SIG-M5 (cell line): Measurements from ENCODE around the gene DYNLT2B.
"Not testable (repeated sequence)": the region's sequence is repeated elsewhere in the genome, so short reads cannot be mapped to it uniquely, and the experiment has no call there.

Experiments
- DNase-seq: peaks from one replicate; lab custom pipeline; 2025; lab: John Stamatoyannopoulos, UW

DYNLT2B gene

GRCh38 chr3:196317687-196318467, at the start of gene DYNLT2B:
Gene DYNLT2B (minus strand): TSS chr3:196318240. CDS start chr3:196318152, 88 bp downstream.
- peak; percentile 35 for DNase-seq

GRCh38 chr3:196365736-196366135, 47.7 kb upstream of the DYNLT2B start:
- DNase-seq, result no peak

DNA sequence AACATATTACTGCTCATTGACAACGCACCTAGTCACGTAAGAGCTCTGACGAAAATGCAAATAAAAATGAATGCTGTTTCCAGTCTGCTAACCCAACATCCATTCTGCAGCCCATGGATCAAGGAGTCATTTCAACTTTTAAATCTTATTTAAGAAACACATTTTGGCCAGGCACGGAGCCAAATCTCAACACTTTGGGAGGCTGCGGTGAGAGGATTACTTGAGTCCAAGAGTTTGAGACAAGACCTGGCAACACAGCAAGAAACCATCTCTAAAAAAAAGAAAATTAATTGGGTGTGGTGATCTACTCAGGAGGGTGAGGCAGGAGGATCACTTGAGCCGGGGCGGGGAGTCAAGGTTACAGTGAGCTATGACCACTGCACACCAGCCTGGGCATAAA, 42.5 kb upstream of the DYNLT2B start:
- DNase-seq, result no peak

- not testable (repeated sequence) for DNase-seq
Observed at GRCh38 chr3:196358540-196358939, 40.5 kb upstream of the DYNLT2B start.

- DNase-seq, result no peak
Observed at GRCh38 chr3:196357905-196358304, 39.9 kb upstream of the DYNLT2B start.

DNA sequence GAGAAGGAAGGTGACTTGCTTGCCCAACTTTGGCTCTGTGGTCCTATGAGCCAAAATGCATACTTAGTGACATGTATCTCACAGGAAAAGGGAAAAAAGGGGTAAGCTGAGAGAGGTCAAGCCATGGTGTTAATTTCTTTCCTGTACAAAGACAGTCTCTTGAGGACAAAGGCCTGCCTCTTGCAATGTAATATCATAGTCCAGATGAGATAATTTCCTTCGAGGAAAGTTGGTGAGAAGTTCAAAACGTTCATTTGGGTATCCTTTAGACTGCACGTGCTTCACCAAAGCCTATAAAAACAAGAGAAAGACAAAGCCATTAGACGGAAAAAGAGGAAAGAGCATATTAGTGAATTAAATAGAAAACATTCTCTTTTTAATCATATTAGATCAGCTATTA, 38.5 kb upstream of the DYNLT2B start:
- no peak for DNase-seq

DNA sequence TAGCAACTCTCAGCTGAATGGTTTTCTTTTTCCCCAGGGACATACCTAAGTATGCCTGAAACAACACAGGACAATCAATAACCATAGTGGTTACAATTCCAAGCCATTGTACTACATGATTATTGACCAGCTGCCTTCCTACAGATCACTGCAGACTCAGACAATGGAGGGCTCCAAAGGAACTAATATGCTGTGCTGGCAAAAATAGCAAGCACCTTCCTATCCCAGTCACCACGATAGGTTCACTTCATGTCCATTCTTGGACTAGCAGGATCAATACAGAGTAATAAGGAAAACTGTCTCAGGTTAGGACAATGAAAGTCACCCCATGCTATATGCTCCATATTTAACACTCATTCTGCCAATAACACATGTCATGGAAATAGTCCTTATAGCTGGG, 37.6 kb upstream of the DYNLT2B start:
- DNase-seq, result no peak

GRCh38 chr3:196354132-196354531, 36.1 kb upstream of the DYNLT2B start:
- no peak for DNase-seq

GRCh38 chr3:196351541-196351940, 33.5 kb upstream of the DYNLT2B start:
- DNase-seq, result no peak

- DNase-seq, result no peak
Observed at GRCh38 chr3:196350067-196350466, 32.0 kb upstream of the DYNLT2B start.

DNA sequence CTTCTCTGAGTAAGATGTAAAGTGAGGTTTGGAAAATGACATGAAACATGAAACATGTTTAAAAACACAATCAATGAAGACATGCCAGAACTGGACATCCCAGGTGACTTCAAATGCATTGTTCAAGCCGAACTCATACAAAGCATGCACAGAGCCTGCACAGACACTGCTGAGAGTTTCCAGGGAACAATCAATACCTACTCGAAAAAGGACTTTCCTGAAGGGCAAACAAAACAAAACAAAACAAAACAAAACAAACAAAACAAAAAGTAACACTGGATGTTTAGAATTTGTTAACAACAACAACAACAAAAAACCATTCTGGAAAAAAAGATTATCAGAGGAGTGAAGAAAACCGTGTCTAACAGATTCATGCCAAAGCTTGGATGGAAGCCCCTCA, 30.7 kb upstream of the DYNLT2B start:
- DNase-seq, result no peak

GRCh38 chr3:196344663-196345062, 26.6 kb upstream of the DYNLT2B start:
- DNase-seq, result peak; percentile 70

DNA sequence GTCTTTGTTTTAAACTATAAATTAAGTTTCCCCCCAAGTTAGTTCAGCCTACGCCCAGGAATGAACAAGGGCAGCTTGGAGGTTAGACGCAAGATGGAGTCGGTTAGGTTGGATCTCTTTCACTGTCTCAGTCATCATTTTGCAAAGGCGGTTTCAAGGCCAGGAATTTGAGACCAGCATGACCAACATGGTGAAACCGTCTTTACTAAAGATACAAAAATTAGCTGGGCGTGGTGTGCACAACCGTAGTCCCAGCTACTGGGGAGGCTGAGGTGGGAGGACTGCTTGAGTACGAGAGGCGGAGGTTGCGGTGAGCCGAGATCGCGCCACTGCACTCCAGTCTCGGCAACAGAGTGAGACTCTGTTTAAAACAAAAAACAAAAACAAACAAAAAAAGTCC, 25.9 kb upstream of the DYNLT2B start:
- not testable (repeated sequence) for DNase-seq

DNA sequence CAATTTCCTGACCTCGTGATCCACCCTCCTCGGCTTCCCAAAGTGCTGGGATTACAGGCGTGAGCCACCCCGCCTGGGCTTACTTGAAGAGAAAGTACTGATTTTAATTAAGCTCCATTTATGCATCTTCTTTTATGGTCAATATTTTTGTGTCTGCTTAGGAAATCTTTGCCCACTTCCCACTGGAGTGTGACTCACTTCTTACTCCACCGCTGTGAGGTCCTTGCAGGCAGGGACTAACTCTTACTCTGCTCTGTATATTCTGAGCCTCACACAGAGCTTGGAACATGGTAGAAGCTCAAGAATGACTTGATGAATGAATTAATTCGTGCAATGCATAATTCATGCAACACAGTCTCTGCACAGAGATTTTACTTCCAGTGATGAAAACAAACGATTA, 23.1 kb upstream of the DYNLT2B start:
- DNase-seq, result peak; percentile 51

DNA sequence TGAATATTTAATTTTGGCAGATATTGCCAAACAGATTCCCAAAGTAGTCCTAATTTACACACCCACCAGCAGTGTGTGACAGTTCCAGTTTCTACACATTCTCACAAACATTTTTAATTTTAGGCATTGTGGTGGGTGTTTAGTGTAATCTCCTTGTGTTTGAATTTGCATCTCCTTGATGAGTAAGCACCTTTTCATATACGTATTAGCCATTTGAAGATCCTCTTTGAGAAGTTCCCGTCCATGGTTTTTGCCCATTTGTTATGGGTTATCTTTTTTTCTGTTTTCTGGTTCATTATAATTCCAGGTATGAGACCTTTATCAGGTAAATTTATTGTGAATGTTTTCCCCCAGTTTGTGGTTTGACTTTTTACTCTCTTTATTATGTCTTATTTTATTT, 22.4 kb upstream of the DYNLT2B start:
- DNase-seq, result no peak

GRCh38 chr3:196339493-196340254, 21.6 kb upstream of the DYNLT2B start:
- no peak for DNase-seq

GRCh38 chr3:196339044-196339443, 21.0 kb upstream of the DYNLT2B start:
- DNase-seq, result no peak

DNA sequence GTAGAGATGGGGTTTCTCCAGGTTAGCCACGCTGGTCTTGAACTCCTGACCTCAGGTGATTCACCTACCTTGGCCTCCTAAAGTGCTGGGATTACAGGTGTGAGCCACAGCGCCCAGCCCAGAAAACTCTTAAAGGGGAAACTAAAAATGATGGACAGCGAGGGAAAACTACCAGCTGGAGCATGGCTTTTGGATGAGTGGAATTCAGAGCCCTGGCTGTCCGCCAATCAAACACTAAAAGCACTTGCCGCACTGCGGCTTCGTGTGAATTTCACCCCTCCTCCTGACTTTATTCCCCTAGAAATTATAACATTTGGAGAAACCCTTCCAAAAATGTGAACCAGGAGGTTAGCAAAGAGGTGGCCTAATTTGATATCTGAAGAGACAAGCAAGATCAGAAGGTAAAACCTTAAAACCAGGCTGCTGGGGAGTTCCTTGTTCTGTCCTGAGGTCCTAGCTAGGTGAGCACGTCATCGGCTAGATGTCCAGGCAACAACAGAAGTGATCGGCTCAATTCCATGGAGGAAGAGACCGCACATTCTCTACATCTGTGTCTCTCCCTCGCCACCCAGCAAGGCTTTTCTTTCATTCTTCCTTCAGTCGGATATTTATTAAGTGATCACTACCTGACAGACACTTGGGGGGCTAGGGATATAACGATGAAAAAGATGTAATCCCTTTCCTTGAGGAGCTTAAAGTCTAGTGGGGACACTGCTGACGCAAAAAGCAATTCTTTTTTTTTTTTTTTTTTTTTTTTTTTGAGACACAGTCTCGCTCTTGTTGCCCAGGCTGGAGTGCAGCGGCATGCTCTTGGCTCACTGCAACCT, 18.5 kb upstream of the DYNLT2B start:
- no peak for DNase-seq

DNA sequence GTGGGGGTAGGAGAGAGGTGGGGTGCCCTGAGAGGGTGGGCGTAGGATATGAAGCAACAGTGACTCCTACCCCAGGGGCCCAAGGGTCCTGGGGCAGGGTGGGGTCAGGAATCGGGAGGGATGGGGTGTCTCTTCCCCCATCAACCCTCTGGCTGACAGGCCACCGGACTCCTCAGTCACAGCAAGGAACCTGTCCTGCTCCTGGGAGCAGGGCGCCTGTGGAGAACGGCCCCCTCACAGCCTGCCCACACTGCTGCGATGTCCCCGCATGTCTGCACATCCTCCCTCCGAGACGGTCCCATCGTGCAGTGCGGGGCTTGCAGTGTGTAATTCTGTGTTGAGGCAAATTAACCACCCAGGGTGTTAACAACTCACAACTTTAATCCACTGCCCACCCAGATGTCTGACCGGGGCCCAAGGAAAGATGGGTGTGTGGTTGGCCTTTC, 17.5 kb upstream of the DYNLT2B start:
- no peak for DNase-seq

DNA sequence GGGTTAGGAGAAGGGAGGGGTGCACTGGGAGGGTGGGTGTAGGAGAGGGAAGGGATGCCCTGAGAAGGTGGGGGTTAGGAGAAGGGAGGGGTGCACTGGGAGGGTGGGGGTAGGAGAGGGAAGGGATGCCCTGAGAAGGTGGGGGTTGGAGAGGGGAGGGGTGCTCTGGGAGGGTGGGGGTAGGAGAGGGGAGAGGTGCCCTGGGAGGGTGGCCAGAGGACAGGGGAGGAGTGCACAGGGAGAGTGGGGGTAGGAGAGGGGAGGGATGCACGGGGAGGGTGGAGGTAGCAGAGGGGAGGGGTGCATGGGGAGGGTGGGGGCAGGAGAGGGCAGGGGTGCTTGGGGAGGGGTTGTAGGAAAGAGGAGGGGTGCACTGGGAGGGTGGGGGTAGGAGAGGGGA, 16.9 kb upstream of the DYNLT2B start:
- DNase-seq, result no peak

DNA sequence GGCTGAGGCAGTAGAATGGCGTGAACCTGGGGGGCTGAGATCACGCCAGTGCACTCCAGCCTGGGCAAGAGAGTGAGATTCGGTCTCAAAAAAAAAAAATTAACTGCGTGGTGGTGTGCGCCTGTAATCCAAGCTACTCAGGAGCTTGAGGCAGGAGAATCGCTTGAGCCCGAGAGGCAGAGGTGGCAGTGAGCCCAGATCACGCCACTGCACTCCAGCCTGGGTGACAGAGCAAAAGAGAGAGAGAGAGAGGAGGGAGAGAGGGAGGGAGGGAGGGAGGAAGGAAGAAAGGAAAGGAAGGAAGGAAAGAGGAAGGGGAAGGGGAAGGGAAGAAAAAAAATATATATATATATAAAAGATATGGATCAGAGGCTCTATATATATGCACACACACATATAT, 14.1 kb upstream of the DYNLT2B start:
- DNase-seq, result no peak

- no peak for DNase-seq
Observed at GRCh38 chr3:196327405-196327804, 9.4 kb upstream of the DYNLT2B start.
